Measurements from ENCODE around the gene SREBF1.

Gene SREBF1

DNA sequence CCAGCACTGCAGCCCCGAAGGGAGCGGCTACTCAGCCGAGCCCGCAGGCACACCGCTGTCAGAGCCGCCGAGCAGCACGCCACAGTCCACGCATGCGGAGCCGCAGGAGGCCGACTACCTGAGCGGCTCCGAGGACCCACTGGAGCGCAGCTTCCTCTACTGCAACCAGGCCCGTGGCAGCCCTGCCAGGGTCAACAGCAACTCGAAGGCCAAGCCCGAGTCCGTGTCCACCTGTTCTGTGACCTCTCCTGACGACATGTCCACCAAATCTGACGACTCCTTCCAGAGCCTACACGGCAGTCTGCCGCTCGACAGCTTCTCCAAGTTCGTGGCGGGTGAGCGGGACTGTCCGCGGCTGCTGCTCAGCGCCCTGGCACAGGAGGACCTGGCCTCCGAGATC lies 42.4 kb downstream of the SREBF1 start:
- DNase-seq (ENCODE audit: low read depth), result no peak

DNA sequence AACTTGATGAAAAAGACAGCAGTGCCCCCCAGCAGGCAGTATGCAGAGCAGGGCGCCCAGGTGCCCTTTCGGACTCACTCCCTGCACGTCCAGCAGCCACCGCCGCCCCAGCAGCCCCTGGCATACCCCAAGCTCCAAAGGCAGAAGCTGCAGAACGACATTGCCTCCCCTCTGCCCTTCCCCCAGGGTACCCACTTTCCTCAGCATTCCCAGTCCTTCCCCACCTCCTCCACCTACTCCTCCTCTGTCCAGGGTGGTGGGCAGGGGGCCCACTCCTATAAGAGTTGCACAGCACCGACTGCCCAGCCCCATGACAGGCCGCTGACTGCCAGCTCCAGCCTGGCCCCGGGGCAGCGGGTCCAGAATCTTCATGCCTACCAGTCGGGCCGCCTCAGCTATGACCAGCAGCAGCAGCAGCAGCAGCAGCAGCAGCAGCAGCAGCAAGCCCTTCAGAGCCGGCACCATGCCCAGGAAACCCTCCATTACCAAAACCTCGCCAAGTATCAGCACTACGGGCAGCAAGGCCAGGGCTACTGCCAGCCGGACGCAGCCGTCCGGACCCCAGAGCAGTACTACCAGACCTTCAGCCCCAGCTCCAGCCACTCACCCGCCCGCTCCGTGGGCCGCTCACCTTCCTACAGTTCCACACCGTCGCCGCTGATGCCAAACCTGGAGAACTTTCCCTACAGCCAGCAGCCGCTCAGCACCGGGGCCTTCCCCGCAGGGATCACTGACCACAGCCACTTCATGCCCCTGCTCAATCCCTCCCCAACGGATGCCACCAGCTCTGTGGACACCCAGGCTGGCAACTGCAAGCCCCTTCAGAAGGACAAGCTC lies 43.2 kb downstream of the SREBF1 start:
- no peak for DNase-seq (ENCODE audit: low read depth)

DNA sequence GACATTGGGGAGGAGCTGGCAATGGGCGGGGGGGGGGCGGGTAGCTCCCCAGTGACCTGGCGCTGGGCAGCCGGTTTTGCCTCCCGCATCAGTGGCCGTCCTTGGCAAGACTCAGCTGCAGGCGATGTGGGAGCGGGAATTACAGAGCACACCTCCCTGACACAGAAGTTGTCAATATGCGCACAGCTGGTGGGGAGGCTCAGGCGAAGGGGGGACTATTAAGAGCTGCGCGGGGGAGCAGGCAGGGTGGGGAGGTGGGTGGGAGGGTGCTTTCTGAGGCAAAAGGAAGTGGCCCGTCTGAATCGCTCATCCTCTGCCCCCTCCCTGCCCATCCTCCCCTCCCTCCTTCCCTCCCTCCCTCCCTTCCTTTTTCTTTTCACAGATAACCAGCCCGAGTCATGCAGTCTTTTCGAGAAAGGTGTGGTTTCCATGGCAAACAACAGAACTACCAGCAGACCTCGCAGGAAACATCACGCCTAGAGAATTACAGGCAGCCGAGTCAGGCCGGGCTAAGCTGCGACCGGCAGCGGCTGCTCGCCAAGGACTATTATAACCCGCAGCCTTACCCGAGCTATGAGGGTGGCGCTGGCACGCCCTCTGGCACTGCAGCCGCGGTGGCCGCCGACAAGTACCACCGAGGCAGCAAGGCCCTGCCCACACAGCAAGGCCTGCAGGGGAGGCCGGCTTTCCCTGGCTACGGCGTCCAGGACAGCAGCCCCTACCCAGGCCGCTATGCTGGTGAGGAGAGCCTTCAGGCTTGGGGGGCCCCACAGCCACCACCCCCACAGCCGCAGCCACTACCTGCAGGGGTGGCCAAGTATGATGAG lies 44.0 kb downstream of the SREBF1 start:
- peak; percentile 31 for DNase-seq (ENCODE audit: low read depth)

DNA sequence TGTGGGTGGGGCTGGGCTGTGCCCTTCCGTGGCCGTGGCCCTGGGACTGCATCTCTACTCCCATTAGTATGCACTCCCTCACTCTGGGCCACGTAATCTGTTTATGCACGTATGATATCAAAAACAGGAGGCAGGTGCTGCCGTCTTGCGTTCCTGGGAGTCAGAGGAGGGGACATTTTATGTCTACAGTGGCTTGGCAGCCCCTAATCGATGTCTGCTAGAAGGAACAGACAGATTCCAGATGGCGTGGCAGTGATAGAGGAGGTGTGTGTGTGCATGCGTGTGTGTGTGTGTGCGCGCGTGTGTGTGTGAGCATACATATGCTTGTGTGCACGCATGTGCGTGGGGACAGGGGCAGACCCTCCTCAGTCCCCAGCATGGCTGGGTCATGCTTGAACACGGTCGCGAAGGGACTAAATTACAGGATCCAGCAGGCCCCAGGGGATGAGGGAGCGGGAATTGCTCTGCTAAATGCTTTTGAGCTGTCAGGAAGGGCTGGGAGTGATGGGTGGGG lies 44.7 kb downstream of the SREBF1 start:
- no peak for DNase-seq (ENCODE audit: low read depth)

DNA sequence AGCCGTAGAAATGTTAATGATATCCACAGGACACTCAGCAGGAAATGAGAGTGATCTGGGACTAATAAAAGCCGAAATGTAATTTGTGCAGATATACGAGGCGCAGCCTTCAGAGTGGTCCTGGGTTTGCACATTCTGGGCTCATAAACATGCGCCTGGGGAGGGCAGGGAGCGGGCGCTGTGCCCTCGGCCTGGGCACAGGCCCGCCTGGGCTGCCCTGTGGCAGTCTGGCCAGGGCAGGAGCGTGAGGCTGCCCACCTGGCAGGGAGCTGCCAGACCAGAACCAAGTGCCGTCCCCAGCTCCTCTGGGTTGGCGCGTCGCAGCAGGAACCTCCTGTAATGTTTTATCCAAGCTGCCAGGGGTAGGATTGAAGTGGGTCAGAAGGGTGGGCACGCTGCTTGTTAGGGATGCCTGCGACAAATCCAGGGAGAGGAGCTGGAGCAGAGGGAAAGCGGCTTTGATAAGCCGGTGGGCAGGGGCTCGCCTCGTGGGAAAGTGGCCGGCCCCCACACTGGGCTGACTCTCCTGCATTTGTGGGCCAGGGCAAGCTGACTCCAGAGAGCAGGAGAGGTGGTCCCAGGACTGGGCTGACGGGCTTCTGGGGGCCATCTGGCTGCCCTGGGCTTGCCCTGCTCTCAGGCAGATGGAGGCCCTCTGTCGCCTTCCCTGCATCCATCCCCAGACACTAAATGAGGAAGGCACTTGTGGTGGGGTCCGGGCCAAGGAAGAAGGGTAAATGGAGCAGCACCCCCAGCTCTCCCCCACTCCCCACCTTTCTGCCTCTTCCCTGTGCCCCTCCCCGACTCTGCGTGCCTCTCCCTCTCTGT lies 45.9 kb downstream of the SREBF1 start:
- no peak for DNase-seq (ENCODE audit: low read depth)

DNA sequence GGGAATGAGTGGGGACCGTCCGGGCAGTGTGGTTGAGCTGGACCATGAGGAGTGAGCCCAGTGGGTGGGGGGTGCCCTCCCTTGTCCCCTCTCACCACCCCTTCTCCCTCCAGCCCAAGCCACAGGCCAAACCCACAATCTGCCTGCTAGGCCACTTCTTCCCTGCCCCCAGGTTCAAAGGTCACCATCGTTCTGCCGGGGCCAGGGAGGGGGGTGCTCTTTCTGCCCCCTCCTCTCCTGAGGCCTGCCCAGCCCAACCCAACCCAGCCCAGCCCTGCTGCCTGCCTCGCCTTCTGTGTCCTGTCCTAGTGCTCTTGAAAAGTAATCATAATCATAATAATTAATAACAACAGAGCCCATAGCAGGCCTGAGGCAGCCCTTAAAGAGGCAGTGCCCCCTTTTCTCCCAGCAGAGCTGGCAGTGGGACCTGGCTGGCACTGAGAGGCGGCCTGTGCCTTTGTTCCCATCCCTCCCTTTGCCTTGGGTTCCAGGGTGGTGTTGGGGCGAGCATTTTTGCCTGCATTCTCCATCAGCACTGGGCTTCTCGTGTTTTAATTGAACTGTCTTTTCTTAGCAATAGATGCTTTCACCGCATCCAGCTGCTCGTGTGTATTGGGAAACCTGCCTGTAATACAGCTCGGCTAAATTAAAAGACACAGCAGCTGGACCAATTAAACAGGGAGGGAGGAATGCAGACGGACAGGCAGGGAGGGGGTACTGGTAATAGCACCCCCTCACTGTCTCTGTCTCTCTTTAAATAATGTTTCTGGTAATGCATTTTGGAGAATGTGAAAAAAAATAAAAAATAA lies 46.8 kb downstream of the SREBF1 start:
- DNase-seq (ENCODE audit: low read depth), result no peak

DNA sequence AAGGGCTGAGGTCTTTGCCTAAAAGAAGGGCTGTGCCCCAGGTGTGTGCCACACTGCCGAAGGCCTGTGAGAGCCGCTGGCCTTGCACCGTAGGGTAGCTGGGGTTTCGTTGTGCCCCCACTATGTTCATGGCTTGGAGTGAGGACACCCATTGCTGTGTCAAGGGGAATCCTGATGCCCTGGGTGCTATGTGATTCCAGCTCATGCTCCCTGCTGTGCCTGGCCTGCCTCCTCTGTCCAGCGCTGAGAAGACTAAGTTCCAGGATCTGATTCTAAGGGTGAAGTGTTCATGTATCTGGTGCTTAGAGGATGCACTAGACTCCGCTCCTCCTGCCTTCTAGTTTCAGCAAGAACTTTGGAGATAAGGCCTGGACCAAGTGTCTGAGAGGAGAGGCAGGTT lies 47.4 kb downstream of the SREBF1 start:
- DNase-seq (ENCODE audit: low read depth), result no peak

DNA sequence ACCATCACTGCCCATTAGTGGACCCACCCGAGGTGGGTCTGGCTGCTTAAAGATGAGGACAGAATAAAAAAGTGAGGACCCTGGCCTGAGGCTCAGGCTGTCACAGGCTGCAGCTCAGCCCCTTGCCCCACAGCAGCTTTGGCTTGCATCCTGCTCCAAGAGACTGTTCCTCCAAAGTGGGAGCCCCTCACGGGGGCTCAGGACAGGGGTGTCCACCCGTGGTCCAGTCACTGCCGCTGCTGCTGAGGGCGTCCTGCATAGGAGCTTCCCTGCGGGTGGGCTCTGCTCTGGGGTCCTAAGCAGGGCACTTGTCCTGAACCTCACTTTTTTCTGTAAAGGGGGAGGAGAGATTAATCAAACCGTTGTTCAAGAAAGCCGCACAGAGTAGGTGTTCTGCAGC lies 47.8 kb downstream of the SREBF1 start:
- DNase-seq (ENCODE audit: low read depth), result no peak

DNA sequence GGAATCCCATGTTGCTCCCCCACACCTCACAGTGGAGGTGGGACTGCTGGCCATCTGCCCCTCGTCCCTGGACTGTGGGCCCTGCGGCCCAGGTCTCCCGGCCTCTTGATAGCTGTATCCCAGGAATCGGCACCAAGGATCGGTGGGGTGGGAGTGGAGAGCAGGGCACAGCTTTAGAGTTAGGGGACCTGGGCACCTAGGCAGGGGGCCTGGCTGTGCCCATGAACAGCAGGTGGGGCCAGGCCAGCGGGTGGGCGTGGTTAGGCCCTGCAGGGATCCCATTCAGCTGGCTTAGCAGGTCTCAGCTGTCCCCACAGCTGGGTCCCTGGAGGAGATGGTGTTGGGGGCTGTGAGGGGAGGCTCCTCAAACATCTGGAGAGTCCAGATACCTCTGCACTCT lies 49.2 kb downstream of the SREBF1 start:
- DNase-seq (ENCODE audit: low read depth), result no peak

DNA sequence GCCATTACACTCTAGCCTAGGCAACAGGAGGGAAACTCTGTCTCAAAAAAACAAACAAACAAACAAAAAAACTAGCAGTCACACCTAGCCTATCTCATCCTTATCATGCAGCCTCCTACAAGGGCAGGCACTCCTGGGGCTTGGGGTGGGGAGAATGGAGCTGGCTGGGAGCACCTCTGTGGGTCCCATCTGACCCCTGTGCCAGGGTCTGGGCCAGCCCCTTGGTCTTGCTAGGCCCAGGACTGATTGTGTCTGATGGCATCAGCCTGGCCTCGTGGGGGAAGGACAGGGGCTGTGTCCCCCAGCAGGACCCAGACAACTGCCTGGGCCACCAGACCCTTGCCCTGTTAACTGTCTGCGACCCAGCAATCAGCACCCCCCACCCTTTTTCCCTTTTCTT lies 49.8 kb downstream of the SREBF1 start:
- no peak for DNase-seq (ENCODE audit: low read depth)

DNA sequence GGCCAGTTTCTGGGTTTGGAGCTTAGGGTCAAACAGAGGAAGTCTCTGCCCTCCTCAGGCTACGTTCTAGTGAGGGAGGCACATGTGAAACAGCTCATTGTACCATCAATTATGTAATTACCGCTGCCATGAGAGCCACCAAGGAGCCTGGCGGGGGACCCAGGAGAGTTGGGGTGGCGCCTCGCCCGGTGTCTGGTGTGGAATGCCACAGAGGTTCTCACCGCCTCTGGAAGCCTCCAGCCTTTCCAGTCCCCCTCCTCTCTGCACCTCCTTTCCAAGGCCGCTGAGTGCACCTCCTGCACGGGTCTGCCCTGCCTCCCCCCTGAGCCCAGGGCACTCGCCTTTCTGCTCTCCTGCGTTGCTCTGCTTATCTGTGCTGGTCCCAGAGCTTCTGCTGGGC lies 51.4 kb downstream of the SREBF1 start:
- no peak for DNase-seq (ENCODE audit: low read depth)

DNA sequence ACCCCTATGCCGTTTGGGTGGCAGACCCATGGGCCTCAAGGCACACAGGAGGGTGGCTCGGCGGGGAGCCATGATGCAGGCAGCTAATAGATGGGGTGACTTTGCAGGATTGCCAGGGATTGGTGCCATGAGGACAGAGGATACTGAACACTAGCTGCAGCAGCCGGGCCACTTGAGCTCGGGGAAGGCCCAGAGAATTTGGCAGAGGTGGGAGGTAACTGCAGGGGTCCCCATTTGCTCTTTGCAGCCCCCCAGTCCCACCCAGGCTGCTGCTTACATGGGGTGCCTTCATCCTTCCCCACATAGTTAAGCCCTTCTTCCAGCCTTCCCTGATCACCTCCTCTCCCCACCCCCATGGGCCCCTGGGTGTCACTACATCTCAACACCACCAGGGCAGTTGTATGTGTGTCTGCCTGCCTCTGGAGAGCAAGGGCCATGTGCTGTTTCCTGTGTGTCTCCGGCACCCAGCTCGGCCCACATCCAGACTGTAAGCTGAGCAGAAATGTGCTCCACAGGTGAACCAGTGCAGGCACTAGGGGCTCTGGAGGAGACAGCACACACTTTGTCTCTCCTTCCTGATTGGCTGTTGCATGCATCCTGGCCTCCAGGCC lies 52.0 kb downstream of the SREBF1 start:
- no peak for DNase-seq (ENCODE audit: low read depth)

DNA sequence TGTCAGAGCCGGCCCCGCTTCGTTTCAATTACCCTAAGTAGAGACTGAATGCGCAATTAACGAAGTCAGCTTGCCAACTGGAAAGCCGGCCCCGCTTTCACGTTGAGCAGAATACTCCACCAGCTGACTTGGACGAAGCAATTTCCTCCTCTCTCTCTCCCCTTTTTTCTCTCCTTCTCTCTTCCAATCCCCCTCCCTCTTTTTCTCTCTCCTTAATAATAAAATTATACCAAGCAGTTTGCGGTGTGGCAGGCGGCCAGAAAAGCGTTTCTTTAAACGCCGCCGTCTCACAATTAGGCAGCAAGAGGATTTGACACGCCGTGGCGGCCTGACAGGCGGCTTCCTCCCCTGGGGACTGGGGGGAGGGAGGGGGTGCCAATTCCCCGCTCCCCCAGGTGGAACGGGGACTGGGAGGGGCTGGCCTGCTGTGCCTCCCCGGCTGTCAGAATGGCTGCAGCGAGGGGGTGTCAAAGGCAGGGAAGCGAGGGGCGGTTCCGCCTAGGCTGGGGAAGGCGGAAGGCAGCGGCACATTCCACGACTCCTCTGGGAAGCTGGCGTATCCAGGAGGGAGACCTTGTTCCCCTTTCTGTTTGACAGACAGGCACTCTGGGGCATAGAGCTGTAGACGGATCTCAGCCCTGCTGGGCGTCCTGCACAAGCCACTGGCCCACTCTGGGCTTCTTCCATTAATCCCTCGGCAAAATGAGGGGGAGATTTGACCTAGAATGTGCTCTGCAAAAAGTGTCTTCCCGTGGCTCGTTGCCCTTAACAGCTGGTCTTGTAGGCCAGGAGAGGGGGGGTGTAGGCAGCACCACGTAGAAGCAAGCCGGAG lies 52.7 kb downstream of the SREBF1 start:
- no peak for DNase-seq (ENCODE audit: low read depth)

DNA sequence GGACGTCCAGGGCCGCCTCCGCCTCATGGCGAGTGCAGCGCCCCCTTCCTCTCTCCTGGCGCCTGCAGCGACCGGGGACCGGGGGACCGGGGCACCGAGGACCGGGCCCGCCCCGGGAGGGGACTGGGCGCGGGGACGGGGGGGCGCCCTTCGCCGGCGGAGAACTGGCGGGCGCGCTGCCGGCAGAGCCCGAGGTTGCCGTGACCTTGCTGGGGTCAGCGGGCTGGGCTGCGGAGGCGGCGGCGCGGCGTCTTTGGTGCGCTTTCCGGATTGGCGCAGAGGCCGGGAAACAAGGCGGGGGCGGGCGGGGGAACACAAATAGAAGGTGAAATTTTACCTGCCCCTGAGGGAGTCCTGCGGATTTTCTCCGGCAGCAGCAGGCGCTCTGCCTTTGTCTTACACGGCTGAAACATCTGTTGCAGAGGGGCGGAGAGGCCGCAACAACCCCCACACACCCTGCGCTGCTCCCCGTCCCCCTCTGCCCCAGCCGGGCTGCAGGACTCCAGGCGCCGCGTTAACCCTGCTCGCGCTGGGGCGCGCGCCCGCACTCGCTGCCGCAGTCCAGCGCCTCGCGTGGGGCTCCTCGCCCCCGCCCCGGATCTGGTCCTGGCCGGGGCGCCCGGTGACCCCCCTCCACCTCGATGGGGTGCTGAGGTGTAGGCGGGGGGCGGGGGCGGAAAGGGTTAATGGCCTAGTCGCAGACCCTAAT lies 53.5 kb downstream of the SREBF1 start:
- DNase-seq (ENCODE audit: low read depth), result no peak

DNA sequence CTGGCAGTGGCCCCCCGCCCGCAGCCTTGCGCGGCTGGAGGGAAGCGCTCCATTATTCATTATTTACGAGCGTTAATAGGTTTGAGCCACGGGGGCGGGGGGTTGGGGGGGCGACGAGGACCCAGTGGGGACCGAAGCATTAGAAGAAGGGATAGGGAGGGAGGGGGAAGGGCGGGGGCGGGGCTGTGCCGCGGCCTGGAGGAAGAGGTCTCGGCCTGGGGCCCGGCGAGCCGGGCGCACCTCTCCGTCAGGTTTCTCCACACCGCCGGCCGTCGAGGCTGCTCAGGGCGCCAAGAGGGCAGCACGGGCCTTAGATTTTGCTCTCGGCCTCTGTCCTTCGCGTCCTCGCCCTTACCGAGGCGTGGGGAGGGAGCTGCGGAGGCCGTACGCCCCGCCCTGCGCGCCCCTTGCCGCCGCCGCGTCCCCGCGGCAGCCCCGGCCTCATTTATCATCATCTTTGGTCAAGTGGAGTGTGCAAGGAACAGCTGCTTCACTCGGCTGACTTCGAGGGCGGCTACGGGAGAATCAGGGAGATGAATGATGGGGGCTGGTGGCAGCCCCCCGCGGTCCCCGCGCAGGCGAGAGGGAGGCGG lies 54.2 kb downstream of the SREBF1 start:
- no peak for DNase-seq (ENCODE audit: low read depth)

DNA sequence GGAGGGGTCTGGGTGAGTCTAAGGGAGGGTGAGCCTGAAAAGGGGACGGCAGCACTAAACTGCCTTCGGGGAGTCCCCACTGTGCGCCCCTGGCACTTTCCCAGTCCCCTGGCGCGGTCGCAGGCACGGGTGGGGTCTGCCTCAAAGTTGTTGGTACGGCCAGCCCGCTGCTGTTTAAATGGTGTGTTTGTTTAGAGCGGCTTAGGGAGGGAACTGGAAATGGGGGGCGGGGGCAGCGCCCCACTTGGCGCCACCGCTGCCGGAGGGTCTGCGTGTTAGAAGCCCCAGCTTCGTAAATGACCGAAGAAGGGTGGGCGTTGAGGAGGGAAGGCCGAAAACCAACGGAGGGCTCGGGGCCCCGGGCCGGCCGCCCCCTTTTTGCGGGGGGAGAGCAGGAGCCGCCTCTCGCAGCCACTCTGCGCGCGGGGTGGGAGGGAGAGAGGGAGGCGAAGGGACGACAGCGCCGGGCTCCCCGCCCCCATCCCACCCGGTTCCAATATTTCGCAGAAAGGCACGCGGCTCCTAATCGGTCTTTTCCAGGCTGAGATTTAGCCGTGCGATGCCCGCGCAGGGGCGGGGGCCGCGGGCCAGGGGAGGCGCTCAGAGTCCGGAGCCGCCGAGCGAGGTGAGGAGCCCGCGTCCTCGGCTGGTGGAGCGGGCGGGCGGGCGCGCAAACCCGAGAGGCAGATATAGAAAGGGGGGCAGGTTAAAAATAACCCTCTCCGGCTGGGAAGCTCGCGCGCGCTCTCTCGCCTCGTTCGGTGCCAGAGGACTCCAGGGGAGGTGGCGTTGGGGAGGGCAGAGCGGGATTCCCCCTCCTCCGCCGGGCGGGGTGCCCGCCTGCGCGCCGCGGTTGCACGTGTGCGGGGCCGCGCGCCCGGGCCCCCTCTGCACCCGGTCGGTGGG lies 54.9 kb downstream of the SREBF1 start:
- DNase-seq (ENCODE audit: low read depth), result peak; percentile 22

DNA sequence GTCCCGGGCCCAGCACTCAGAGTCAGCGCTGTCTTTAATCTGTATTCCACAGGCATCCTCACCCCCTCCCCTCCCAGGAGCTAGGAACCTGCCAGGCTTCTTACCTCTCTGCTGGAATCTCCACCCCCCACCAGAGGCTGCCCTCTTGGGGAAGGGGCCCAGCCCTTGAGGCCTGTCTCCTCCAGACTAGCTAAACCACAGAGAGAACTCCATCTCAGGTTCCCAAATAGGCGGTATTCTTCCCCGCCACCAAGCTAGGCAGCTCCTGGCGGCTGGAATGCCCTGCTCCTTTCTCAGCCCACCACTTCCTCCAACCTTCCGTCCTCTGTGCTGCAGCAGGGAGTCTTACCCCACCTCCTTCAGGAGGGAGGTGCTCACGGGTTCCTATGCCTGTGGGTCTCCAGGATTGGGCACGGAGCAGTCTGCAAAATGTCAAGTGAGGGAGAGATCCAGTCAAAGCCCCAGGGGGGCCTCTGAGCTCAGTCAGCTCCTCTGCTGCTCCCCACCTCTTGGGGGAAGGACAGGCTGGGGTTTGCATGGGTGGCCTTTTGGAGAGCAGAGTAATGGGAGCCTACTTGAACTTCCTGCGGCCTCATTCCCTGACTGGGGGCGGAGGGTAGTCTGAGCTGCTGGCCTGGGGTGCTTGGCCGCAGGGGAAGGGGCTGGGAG lies 55.7 kb downstream of the SREBF1 start:
- DNase-seq (ENCODE audit: low read depth), result no peak
